ENCODE measurements around the gene CEP78.
"Not testable (repeated sequence)": the region's sequence is repeated elsewhere in the genome, so short reads cannot be mapped to it uniquely, and the experiment has no call there.

The CEP78 gene

GRCh38 chr9:78235762-78236550 lies at the start of gene CEP78:
CEP78 (plus strand) TSS chr9:78236075; CDS start chr9:78236351, 276 bp downstream.
- peak; percentile 97 for DNase-seq (ENCODE audit: low spot score)

GRCh38 chr9:78187763-78188484 lies 48.0 kb upstream of the CEP78 start:
- no peak for DNase-seq (ENCODE audit: low spot score)

GRCh38 chr9:78188594-78188993 lies 47.3 kb upstream of the CEP78 start:
- no peak for DNase-seq (ENCODE audit: low spot score)

GRCh38 chr9:78189001-78189400 lies 46.9 kb upstream of the CEP78 start:
- no peak for DNase-seq (ENCODE audit: low spot score)

- DNase-seq (ENCODE audit: low spot score) = no peak
Observed at GRCh38 chr9:78189461-78189860, 46.4 kb upstream of the CEP78 start.

GRCh38 chr9:78191931-78192330 lies 43.9 kb upstream of the CEP78 start:
- no peak for DNase-seq (ENCODE audit: low spot score)

- DNase-seq (ENCODE audit: low spot score) = no peak
Observed at GRCh38 chr9:78196258-78196657, 39.6 kb upstream of the CEP78 start.

GRCh38 chr9:78201158-78201777 lies 34.6 kb upstream of the CEP78 start:
- not testable (repeated sequence) for DNase-seq (ENCODE audit: low spot score)

GRCh38 chr9:78207319-78207718 lies 28.6 kb upstream of the CEP78 start:
- DNase-seq (ENCODE audit: low spot score) = no peak

- DNase-seq (ENCODE audit: low spot score) = no peak
Observed at GRCh38 chr9:78207901-78208300, 28.0 kb upstream of the CEP78 start.

GRCh38 chr9:78209127-78209526 lies 26.7 kb upstream of the CEP78 start:
- DNase-seq (ENCODE audit: low spot score) = no peak

- DNase-seq (ENCODE audit: low spot score) = no peak
Observed at GRCh38 chr9:78210841-78211301, 25.0 kb upstream of the CEP78 start.

- no peak for DNase-seq (ENCODE audit: low spot score)
Observed at GRCh38 chr9:78212868-78213267, 23.0 kb upstream of the CEP78 start.

GRCh38 chr9:78213712-78214111 lies 22.2 kb upstream of the CEP78 start:
- peak; percentile 37 for DNase-seq (ENCODE audit: low spot score)

- no peak for DNase-seq (ENCODE audit: low spot score)
Observed at GRCh38 chr9:78214492-78214891, 21.4 kb upstream of the CEP78 start.

- peak; percentile 18 for DNase-seq (ENCODE audit: low spot score)
Observed at GRCh38 chr9:78215706-78216105, 20.2 kb upstream of the CEP78 start.

- no peak for DNase-seq (ENCODE audit: low spot score)
Observed at GRCh38 chr9:78218890-78219289, 17.0 kb upstream of the CEP78 start.

GRCh38 chr9:78221425-78221824 lies 14.4 kb upstream of the CEP78 start:
- DNase-seq (ENCODE audit: low spot score) = no peak

GRCh38 chr9:78221841-78222240 lies 14.0 kb upstream of the CEP78 start:
- DNase-seq (ENCODE audit: low spot score) = not testable (repeated sequence)

- no peak for DNase-seq (ENCODE audit: low spot score)
Observed at GRCh38 chr9:78230761-78231160, 5.1 kb upstream of the CEP78 start.

GRCh38 chr9:78232471-78232870 lies 3.4 kb upstream of the CEP78 start:
- not testable (repeated sequence) for DNase-seq (ENCODE audit: low spot score)

- peak; percentile 47 for DNase-seq (ENCODE audit: low spot score)
Observed at GRCh38 chr9:78234810-78235209, 1.1 kb upstream of the CEP78 start.

GRCh38 chr9:78235256-78235761 lies 566 bp upstream of the CEP78 start:
- peak; percentile 58 for DNase-seq (ENCODE audit: low spot score)

Measured in AG20443 (cell line).